ENCODE measurements around the gene SH3BP2.

- TF ChIP-seq CTCF (IDR thresholded peaks at IDR 0.05) (no peak), POLR2AphosphoS5 (IDR thresholded peaks at IDR 0.05) (no peak)
Measured at GRCh38 chr4:2756691-2757350, 36.1 kb upstream of the SH3BP2 start.

Measured in transverse colon (tissue), 4 donors.